Natural killer cell (primary cell): ENCODE results near the gene SNX24. TPM values are rescaled to one million over a fixed set of nuclear protein-coding genes. Genes with fewer than 3 reads are reported as not detected.

Source experiments
- ATAC-seq, 3 donors: fragments of 150-1000 bp in 2 of 3; fragments of 200-7000 bp in 1 of 3; cut with Tn5 transposase; 1 replicate in 1 of 3; 2 replicates in 2 of 3; pipeline ENCODE4 v1.10.0; 2021; ENCODE audit warnings: mild to moderate bottlenecking in 2 of 3, moderate library complexity in 2 of 3
- DNase-seq, 2 donors: peaks; one replicate each; pipeline versions ENCODE4 v3.0.0 to v3.0.0-alpha.2; 2013 to 2021; ENCODE audit warnings: mixed read lengths in 1 of 2
- H3K27ac ChIP-seq: one replicate; pipeline ENCODE4 v1.5.1; 2013; ENCODE audit warnings: mild to moderate bottlenecking, low read length
- H3K27me3 ChIP-seq: one replicate; pipeline ENCODE4 v1.6.1; 2013; ENCODE audit warnings: low read length; ENCODE audit not compliant: control insufficient read depth, insufficient read depth
- H3K36me3 ChIP-seq: one replicate; pipeline ENCODE4 v1.6.1; 2013; ENCODE audit warnings: low read length; ENCODE audit not compliant: control insufficient read depth, insufficient read depth
- H3K4me1 ChIP-seq: one replicate; pipeline ENCODE4 v1.6.1; 2013; ENCODE audit warnings: low read length; ENCODE audit not compliant: control insufficient read depth, insufficient read depth
- H3K4me3 ChIP-seq: one replicate; pipeline ENCODE4 v1.5.1; 2013; ENCODE audit warnings: low read length
- H3K9me3 ChIP-seq: one replicate; pipeline ENCODE4 v1.6.1; 2013; ENCODE audit warnings: low read length; ENCODE audit not compliant: control insufficient read depth, insufficient read depth
- H3K27ac Mint-ChIP-seq, 2 donors: one replicate each; pipeline ENCODE4 v1.8.0; 2022; ENCODE audit warnings: mild to moderate bottlenecking in 2 of 2, mixed read lengths in 2 of 2, moderate library complexity in 1 of 2
- H3K27me3 Mint-ChIP-seq, 2 donors: one replicate each; pipeline ENCODE4 v1.8.0; 2022; ENCODE audit warnings: low read depth in 2 of 2, mixed read lengths in 2 of 2
- H3K36me3 Mint-ChIP-seq: one replicate; pipeline ENCODE4 v1.8.0; 2022; ENCODE audit warnings: mixed read lengths
- H3K4me1 Mint-ChIP-seq, 2 donors: one replicate each; pipeline ENCODE4 v1.8.0; 2022; ENCODE audit warnings: mixed read lengths in 2 of 2
- H3K4me3 Mint-ChIP-seq: one replicate; pipeline ENCODE4 v1.8.0; 2022; ENCODE audit warnings: mild to moderate bottlenecking, moderate library complexity, mixed read lengths
- H3K9me3 Mint-ChIP-seq, 2 donors: one replicate each; pipeline ENCODE4 v1.8.0; 2022; ENCODE audit warnings: mixed read lengths in 2 of 2
- WGBS: methylation state at CpG from one replicate; pipeline ENCODE4 v1.1.7; 2013; ENCODE audit warnings: missing lambda C conversion rate; ENCODE audit not compliant: insufficient coverage; 5-methylcytosine and 5-hydroxymethylcytosine counted together
- intact Hi-C: fragments of 100-400 bp; cut with micrococcal nuclease; formaldehyde crosslinking; loops from one replicate; pipeline ENCODE4 v1.14.2; 2022
- total RNA-seq, 4 donors: library from RNA; stranded (reverse); fragments of 120-200 nt in 1 of 4; gene quantifications; one replicate each; pipeline versions ENCODE4 v1.2.3 to v1.2.4, GENCODE V29; 2013 to 2022
- TF ChIP-seq, protein P1 (sequence below): fragments of 200-600 bp; IDR thresholded peaks from one replicate; pipeline ENCODE4 v1.8.0; 2022; ENCODE audit warnings: antibody characterized with exemption

SNX24 gene
- total RNA-seq, 3 donors from 2014 or later (not counting 1 experiment from before 2014, with no cell fraction given) = 3.6 to 5.2 (median 3.7) TPM

DNA sequence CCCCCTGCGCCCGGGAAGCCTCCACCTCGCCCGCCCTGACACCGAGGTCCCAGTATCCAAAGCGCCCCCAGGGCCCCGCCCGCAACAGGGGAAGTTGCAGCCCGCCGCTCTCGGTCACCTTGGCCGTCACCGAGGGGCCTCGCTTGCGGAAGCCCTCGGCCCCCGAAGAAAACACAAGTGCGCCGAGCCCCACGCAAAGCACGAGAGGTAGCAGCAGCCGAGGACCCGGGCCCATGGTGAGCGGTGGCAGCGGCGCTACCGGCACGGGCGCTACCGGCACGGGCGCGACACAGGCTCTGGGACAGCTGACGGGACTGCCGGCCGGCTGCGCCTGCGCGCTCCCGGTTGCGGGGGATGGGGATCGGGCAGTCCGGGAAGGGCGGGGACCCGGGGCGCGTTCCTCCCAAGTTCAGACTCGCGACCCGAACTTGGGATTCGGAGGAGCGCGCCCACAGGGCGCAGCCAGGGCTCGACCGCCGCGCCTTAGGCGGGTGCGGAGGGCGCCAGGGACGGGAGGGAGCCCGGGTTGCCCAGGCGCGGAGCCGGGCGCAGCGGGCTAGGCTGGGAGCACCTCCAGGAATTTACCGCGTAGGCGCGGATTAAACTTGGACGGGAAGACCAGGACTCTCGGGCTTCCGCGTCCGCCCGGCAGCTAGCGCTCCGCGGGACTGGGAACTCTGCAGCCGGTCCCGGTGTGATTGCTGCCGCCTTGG lies 191.1 kb downstream of the SNX24 start, which contains the start of gene PPIC:
PPIC (minus strand) TSS at position 335 of the 713 bp plus-strand sequence; CDS start at position 235, 100 bp downstream.
- intact Hi-C loops = no loop called here
- peaks cover 0 to 12% of the 10 kb centered on the region in 2 donors for H3K4me1 Mint-ChIP-seq
- no peak within 1 kb of the TSS for H3K4me3 ChIP-seq

DNA sequence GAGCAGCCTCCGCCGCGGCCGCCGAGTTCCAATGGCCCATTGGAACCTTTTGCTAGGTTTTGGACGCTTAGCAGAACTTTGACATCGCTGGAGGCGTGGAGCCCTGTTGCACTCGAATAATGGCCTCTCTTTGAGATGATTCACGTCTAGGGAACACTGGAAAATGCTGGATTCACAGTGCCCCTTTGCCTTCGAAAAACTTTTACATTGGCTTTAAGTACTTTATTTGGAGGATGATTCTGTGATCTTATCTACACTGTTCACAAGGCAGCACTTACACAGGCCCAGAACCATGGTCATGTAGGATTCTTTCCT lies 191.6 kb downstream of the SNX24 start:
- TF ChIP-seq, protein P1, sequence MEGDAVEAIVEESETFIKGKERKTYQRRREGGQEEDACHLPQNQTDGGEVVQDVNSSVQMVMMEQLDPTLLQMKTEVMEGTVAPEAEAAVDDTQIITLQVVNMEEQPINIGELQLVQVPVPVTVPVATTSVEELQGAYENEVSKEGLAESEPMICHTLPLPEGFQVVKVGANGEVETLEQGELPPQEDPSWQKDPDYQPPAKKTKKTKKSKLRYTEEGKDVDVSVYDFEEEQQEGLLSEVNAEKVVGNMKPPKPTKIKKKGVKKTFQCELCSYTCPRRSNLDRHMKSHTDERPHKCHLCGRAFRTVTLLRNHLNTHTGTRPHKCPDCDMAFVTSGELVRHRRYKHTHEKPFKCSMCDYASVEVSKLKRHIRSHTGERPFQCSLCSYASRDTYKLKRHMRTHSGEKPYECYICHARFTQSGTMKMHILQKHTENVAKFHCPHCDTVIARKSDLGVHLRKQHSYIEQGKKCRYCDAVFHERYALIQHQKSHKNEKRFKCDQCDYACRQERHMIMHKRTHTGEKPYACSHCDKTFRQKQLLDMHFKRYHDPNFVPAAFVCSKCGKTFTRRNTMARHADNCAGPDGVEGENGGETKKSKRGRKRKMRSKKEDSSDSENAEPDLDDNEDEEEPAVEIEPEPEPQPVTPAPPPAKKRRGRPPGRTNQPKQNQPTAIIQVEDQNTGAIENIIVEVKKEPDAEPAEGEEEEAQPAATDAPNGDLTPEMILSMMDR = no peak
- H3K4me3 ChIP-seq = no peak overlapping the region
- Mint-ChIP-seq H3K4me1 (peaks cover 0 to 12% of the 10 kb centered on the region in 2 donors), H3K36me3 (no peaks in the 10 kb centered on the region), H3K27me3 (peaks cover 39 to 48% of the 10 kb centered on the region in 2 donors), H3K9me3 (no peaks in the 10 kb centered on the region), H3K27ac (no peak overlapping the region), H3K4me3 (peak overlapping the region; percentile 14)
- ATAC-seq (no peak), DNase-seq (no peak)
- H3K27ac ChIP-seq = no peak overlapping the region
- no peaks in the 10 kb centered on the region for H3K9me3 ChIP-seq
- 6% methylated on average over 11 of the region's 11 CpGs for WGBS
- H3K4me1 ChIP-seq = peaks cover 15% of the 10 kb centered on the region
- intact Hi-C loops = no loop called here
- H3K27me3 ChIP-seq = peaks cover 23% of the 10 kb centered on the region
- H3K36me3 ChIP-seq = no peaks in the 10 kb centered on the region

More for the DNA sequence above, 191.1 kb downstream of the SNX24 start, which contains the start of gene PPIC:
- Histone ChIP-seq H3K36me3 (no peaks in the 10 kb centered on the region), H3K4me1 (peaks cover 15% of the 10 kb centered on the region), H3K9me3 (no peaks in the 10 kb centered on the region), H3K27ac (no peak within 1 kb of the TSS), H3K27me3 (peaks cover 24% of the 10 kb centered on the region)
- peaks cover 36 to 48% of the 10 kb centered on the region in 2 donors for H3K27me3 Mint-ChIP-seq
- H3K27ac Mint-ChIP-seq = no peak within 1 kb of the TSS
- WGBS = 1% methylated on average over 84 of the region's 84 CpGs
- DNase-seq = no peak
- H3K4me3 Mint-ChIP-seq = peak within 1 kb of the TSS; percentile 14
- no peaks in the 10 kb centered on the region for H3K36me3 Mint-ChIP-seq
- ATAC-seq = no peak
- no peaks in the 10 kb centered on the region for H3K9me3 Mint-ChIP-seq
- TF ChIP-seq, protein P1 = no peak

DNA sequence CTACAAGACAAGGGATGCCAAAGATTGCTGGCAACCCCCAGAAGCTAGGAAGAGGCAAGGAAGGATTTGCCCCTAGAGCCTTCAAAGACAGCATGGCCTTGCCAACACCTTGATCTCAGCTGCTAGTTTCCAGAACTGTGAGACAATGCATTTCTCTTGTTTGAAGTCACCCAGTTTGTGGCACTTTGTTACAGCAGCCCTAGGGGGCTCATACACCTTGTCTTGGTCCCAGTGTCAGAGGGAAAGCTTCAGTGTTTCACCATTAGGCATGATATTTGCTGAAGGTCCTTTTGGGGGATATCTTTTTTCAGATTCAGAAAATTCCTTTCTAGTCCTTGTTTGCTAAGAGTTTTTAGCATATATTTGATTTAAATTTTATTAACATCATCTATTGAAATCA lies 194.3 kb downstream of the SNX24 start:
- peaks cover 17% of the 10 kb centered on the region for H3K27me3 ChIP-seq
- intact Hi-C loops = no loop called here

More for the DNA sequence above, 194.3 kb downstream of the SNX24 start:
- TF ChIP-seq, protein P1 = no peak
- Mint-ChIP-seq H3K4me3 (no peak overlapping the region), H3K27me3 (peaks cover 31 to 47% of the 10 kb centered on the region in 2 donors), H3K27ac (no peak overlapping the region), H3K36me3 (no peaks in the 10 kb centered on the region), H3K4me1 (peaks cover 0 to 12% of the 10 kb centered on the region in 2 donors), H3K9me3 (peaks cover 0 to 2% of the 10 kb centered on the region in 2 donors)
- no peaks in the 10 kb centered on the region for H3K9me3 ChIP-seq
- peaks cover 15% of the 10 kb centered on the region for H3K4me1 ChIP-seq
- H3K4me3 ChIP-seq = no peak overlapping the region
- no peaks in the 10 kb centered on the region for H3K36me3 ChIP-seq
- no peak overlapping the region for H3K27ac ChIP-seq
- no peak for ATAC-seq
- no peak for DNase-seq
